T-helper 1 cell treated with Interleukin-12 subunit alpha and Interleukin-12 subunit beta and Interleukin-4 antibody, amounts not matched to agents 30 μg/mL and 1 μg/mL, for 36 hours (primary cell): ENCODE measurements around the gene NME7.
"Not testable (repeated sequence)": the region's sequence is repeated elsewhere in the genome, so short reads cannot be mapped to it uniquely, and the experiment has no call there.

Experiments used
- H3K27ac Mint-ChIP-seq: one replicate; pipeline ENCODE4 v1.8.0; 2021; ENCODE audit warnings: mild to moderate bottlenecking, mixed read lengths
- H3K27me3 Mint-ChIP-seq: one replicate; pipeline ENCODE4 v1.8.0; 2021; ENCODE audit warnings: low read depth, mixed read lengths
- H3K36me3 Mint-ChIP-seq: one replicate; pipeline ENCODE4 v1.8.0; 2021; ENCODE audit warnings: low read depth, mixed read lengths
- H3K4me1 Mint-ChIP-seq: one replicate; pipeline ENCODE4 v1.8.0; 2021; ENCODE audit warnings: low read depth, mixed read lengths
- H3K4me3 Mint-ChIP-seq: one replicate; pipeline ENCODE4 v1.8.0; 2021; ENCODE audit warnings: mild to moderate bottlenecking, moderate library complexity, mixed read lengths
- H3K9me3 Mint-ChIP-seq: one replicate; pipeline ENCODE4 v1.8.0; 2021; ENCODE audit warnings: mixed read lengths

Gene NME7

DNA sequence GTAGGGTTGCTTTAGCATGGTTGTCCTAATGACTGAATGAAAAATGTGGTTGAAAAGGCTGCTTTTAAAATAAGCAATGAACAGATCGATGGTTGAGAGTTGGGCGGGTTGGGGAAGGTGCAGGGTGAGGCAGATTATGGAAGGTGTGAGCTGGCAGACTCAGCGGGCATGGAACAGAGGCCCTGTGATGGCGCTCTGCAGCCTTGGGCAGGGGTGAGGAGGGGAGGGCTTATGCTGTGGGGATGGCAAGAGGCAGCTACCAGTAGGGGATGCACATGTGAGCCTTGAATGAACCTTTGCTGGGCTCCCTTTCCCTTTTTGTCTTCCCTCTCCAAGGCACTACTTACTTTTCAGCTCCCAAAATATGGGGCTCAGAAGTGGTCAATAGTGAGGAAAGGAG, 230.2 kb downstream of the NME7 start:
- Mint-ChIP-seq H3K9me3 (no peaks in the 10 kb centered on the region), H3K27ac (no peak overlapping the region)

GRCh38 chr1:169133801-169134502, 233.6 kb downstream of the NME7 start:
- Mint-ChIP-seq H3K36me3 (peaks cover 10% of the 10 kb centered on the region), H3K4me1 (peaks cover 10% of the 10 kb centered on the region), H3K27me3 (no peaks in the 10 kb centered on the region), H3K4me3 (no peak overlapping the region), H3K9me3 (no peaks in the 10 kb centered on the region), H3K27ac (no peak overlapping the region)

More for the DNA sequence above, 230.2 kb downstream of the NME7 start:
- H3K4me1 Mint-ChIP-seq = peaks cover 12% of the 10 kb centered on the region
- H3K27me3 Mint-ChIP-seq = no peaks in the 10 kb centered on the region
- H3K4me3 Mint-ChIP-seq = no peak overlapping the region
- H3K36me3 Mint-ChIP-seq = peaks cover 3% of the 10 kb centered on the region

- H3K4me1 Mint-ChIP-seq = peaks cover 6% of the 10 kb centered on the region
- no peaks in the 10 kb centered on the region for H3K9me3 Mint-ChIP-seq
- no peak overlapping the region for H3K4me3 Mint-ChIP-seq
- no peaks in the 10 kb centered on the region for H3K27me3 Mint-ChIP-seq
- H3K36me3 Mint-ChIP-seq = peaks cover 8% of the 10 kb centered on the region
- no peak overlapping the region for H3K27ac Mint-ChIP-seq
Measured at GRCh38 chr1:169133228-169133576, 234.4 kb downstream of the NME7 start.

DNA sequence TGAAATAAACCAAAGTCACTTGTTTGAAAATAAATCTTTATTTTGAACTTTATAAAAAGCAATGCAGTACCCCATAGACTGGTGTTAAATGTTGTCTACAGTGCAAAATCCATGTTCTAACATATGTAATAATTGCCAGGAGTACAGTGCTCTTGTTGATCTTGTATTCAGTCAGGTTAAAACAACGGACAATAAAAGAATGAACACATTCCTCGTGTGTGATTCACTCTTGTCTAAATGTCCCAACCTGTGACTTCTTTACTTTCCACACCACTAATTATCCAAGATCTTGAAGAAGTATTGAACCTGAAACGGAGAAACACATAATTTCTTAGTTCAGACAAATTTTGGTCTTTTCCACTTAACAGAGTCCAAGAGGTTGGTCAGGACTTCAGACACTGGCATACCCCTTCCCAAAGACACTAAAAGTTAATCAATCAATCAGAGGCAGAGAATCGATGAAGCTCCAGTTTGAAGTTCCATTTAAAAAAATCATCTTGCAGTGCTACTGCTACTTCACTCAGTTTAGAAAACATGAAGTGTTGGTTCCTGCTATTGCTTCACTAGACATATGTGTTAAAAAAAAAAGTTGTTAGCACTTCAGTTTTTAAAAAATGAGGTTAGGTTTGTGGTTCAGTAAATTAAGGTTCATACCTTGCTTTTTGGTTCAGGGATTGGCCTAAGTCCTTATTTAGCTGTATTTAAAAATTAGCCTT, 234.9 kb downstream of the NME7 start:
- peaks cover 6% of the 10 kb centered on the region for H3K4me1 Mint-ChIP-seq
- H3K27me3 Mint-ChIP-seq = no peaks in the 10 kb centered on the region
- no peak overlapping the region for H3K27ac Mint-ChIP-seq
- H3K36me3 Mint-ChIP-seq = peaks cover 11% of the 10 kb centered on the region
- H3K9me3 Mint-ChIP-seq = no peaks in the 10 kb centered on the region
- no peak overlapping the region for H3K4me3 Mint-ChIP-seq

DNA sequence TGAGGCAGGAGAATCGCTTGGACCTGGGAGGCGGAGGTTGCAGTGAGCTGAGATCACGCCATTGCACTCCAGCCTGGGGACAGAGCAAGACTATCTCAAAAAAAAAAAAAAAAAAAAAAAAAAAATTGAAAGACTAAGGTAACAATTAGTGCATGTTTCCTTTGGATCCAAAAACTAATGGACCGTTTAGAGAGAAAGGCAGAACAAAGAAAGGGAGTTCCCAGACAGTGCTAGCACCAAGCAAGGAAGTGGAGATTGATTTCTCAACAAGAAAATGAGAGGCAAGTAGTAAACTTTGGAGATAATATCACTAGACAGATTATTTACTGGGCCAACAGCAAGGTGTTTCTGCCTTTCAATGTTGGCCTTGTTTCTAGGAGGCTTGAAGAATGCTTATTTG, 236.9 kb downstream of the NME7 start:
- Mint-ChIP-seq H3K4me3 (no peak overlapping the region), H3K9me3 (no peaks in the 10 kb centered on the region), H3K36me3 (peaks cover 11% of the 10 kb centered on the region), H3K27ac (no peak overlapping the region), H3K4me1 (peaks cover 5% of the 10 kb centered on the region), H3K27me3 (no peaks in the 10 kb centered on the region)

DNA sequence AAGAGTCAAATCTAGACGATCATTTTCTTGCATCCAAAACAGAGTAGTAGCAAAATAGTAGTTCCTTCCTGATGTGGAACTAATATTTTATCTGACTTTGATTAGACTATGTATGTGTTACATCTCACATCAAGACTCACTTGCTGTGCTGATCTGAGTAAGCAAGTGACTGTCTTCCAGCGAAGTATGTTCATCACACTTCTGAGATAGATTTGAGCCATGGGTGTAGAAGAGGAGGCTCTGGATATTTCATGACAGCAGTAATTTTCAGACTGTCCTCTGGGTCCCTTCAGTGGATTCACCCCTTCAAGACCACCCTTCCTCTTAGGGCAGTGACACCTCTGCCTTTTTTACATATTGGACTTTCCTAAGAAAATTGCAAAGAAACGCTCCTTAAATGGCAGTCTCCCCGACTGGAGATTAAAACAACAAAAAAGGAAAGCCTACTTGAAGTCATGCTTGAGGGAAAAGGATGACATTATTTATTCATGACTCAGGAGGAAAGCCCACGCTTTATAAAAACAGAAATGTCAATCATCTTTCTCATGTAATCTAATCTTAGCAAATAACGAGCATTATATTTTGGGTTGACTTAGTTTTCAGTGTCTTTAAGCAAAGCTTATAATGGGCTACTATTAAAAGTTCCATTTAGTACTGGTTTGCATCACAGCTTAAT, 238.3 kb downstream of the NME7 start:
- no peaks in the 10 kb centered on the region for H3K9me3 Mint-ChIP-seq
- no peak overlapping the region for H3K4me3 Mint-ChIP-seq
- peaks cover 15% of the 10 kb centered on the region for H3K36me3 Mint-ChIP-seq
- no peaks in the 10 kb centered on the region for H3K27me3 Mint-ChIP-seq
- no peak overlapping the region for H3K27ac Mint-ChIP-seq
- H3K4me1 Mint-ChIP-seq = peaks cover 5% of the 10 kb centered on the region

DNA sequence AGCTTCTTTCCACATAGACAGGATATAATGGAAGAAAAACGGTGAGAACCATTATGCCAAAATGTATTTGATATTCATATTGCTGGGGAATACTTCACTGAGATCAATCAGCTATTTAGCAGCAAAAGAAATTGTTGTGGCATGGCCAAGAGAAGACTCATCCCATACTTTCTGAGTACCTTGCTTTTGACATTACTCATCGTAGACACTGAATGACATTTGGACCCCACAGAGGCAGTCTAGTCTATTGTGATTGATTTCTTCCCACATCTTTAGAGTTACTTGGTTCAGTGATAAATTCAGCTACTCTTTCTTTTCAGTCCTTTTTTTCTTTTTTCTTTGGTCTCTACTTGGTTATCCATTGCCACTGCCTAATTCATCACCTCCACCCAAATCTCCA, 239.0 kb downstream of the NME7 start:
- Mint-ChIP-seq H3K9me3 (no peaks in the 10 kb centered on the region), H3K27me3 (no peaks in the 10 kb centered on the region), H3K4me1 (peaks cover 3% of the 10 kb centered on the region), H3K27ac (no peak overlapping the region), H3K4me3 (no peak overlapping the region), H3K36me3 (peaks cover 15% of the 10 kb centered on the region)

- no peak overlapping the region for H3K27ac Mint-ChIP-seq
- no peaks in the 10 kb centered on the region for H3K27me3 Mint-ChIP-seq
- H3K36me3 Mint-ChIP-seq = peaks cover 16% of the 10 kb centered on the region
- H3K9me3 Mint-ChIP-seq = no peaks in the 10 kb centered on the region
- no peaks in the 10 kb centered on the region for H3K4me1 Mint-ChIP-seq
- no peak overlapping the region for H3K4me3 Mint-ChIP-seq
Measured at GRCh38 chr1:169127305-169127704, 240.3 kb downstream of the NME7 start.

- no peak overlapping the region for H3K4me3 Mint-ChIP-seq
- peaks cover 16% of the 10 kb centered on the region for H3K36me3 Mint-ChIP-seq
- H3K27me3 Mint-ChIP-seq = no peaks in the 10 kb centered on the region
Measured at GRCh38 chr1:169126335-169126734, 241.3 kb downstream of the NME7 start.

DNA sequence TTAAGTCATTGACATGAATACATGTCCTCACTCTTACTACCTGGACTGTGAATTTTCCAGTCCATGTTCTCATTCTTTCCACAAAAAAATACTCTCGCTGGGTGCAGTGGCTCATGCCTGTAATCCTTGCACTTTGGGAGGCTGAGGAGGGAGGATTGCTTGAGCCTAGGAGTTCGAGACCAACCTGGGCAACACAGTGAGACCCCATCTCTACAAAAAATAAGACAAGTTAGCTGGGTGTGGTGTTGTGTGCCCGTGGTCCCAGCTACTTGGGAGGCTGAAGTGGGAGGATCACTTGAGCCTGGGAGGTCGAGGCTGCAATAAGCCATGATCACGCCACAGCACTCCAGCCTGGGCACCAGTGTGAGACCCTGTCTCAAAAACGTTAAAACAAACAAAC, 242.0 kb downstream of the NME7 start:
- peaks cover 13% of the 10 kb centered on the region for H3K36me3 Mint-ChIP-seq
- H3K4me3 Mint-ChIP-seq, H3K27ac Mint-ChIP-seq, H3K4me1 Mint-ChIP-seq, H3K27me3 Mint-ChIP-seq, H3K9me3 Mint-ChIP-seq: not testable (repeated sequence)

More at GRCh38 chr1:169126335-169126734, 241.3 kb downstream of the NME7 start:
- H3K4me1 Mint-ChIP-seq = no peaks in the 10 kb centered on the region
- no peak overlapping the region for H3K27ac Mint-ChIP-seq
- no peaks in the 10 kb centered on the region for H3K9me3 Mint-ChIP-seq

DNA sequence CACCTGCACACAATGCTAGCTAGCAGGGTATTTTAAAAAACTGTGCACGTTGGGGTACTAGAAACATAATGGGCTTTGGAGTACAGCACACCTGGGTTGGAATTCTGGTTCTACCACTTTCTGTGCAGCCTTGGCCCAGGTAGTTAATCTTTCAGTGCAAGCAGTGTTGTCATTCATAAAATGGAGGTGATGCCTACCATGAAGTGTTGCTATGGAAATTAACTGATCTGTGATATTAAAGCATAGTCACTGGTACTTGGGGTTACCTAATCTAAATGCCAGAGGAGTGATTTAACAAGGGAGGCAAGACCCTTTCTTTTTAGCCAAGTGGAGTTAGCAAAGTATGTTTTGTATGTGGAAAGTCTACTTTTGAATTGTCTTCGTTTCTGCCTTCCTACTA, 243.1 kb downstream of the NME7 start:
- no peak overlapping the region for H3K4me3 Mint-ChIP-seq
- peaks cover 14% of the 10 kb centered on the region for H3K36me3 Mint-ChIP-seq
- H3K27ac Mint-ChIP-seq = no peak overlapping the region
- no peaks in the 10 kb centered on the region for H3K9me3 Mint-ChIP-seq
- no peaks in the 10 kb centered on the region for H3K4me1 Mint-ChIP-seq
- H3K27me3 Mint-ChIP-seq = no peaks in the 10 kb centered on the region

- Mint-ChIP-seq H3K36me3 (peaks cover 11% of the 10 kb centered on the region), H3K27ac (no peak overlapping the region), H3K9me3 (no peaks in the 10 kb centered on the region), H3K4me1 (no peaks in the 10 kb centered on the region), H3K27me3 (no peaks in the 10 kb centered on the region), H3K4me3 (no peak overlapping the region)
Measured at GRCh38 chr1:169122976-169123375, 244.6 kb downstream of the NME7 start.

DNA sequence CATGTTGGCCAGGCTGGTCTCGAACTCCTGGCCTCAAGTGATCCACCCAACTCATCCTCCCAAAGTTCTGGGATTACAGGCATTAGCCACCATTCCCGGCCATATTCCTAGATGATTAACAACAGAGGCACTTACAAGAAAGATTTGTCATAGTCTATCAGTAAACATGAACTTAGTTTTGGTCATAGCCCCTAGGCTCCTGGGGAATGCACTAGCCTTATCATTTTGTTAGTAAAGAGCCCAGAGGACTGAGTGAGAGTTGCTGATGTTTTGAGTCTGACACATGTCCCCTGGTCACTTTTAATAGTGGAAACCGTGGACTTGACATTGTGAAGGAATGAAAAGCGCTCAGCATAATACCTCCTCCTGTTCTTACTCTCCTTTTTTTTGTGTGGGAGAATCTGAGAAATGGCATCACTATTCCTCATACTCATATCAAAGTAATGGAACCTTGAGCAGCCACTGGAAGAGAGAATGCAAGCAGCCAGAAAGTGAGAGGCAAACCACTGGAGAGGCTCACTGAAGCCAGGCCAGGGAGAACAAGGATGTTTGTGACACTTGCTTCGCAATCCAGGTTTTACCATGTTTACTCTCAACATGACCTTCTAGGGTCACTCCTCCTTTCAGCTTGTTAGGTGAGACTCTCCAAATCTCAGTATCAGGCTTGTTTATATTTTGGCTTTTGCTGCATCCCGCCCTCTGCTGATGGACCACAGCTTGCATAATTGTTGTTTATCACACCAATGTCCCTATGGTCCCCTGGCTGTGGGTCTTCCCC, 246.3 kb downstream of the NME7 start:
- Mint-ChIP-seq H3K4me1 (peaks cover under 1% of the 10 kb centered on the region), H3K27ac (no peak overlapping the region), H3K9me3 (no peaks in the 10 kb centered on the region), H3K27me3 (no peaks in the 10 kb centered on the region), H3K4me3 (no peak overlapping the region), H3K36me3 (peaks cover 16% of the 10 kb centered on the region)

DNA sequence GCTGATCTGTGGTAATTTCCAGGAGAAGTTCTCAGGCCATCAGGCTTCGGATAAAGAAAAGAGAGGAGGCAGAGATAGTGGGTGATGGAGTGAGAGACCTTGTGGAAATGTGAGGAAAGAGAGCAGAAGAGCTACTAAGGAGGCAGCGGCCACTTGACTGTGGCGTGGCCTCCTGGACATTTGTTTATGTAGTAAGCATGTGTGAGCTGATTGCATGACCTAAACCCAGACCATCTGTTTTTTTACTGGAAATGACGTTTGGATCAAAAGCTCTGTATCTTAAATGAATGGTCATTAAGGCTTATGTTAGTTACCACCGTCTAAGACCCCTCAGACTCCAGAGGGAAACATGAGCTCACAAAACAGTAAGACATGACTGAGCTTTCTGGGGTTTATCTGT, 247.5 kb downstream of the NME7 start:
- H3K27me3 Mint-ChIP-seq = no peaks in the 10 kb centered on the region
- H3K4me1 Mint-ChIP-seq = peaks cover 3% of the 10 kb centered on the region
- no peak overlapping the region for H3K27ac Mint-ChIP-seq
- H3K36me3 Mint-ChIP-seq = peaks cover 19% of the 10 kb centered on the region
- H3K9me3 Mint-ChIP-seq = no peaks in the 10 kb centered on the region
- H3K4me3 Mint-ChIP-seq = no peak overlapping the region
